HL-60 (cell line): ENCODE measurements around the gene MIS18A.

Experiments
- DNase-seq, 2 experiments: peaks; one replicate each; pipeline ENCODE4 v3.0.0-alpha.2; 2010 to 2020; ENCODE audit warnings: low read depth in 1 of 2, low spot score in 1 of 2
- H3K27ac ChIP-seq: fragments of 250-450 bp; sonication (Bioruptor Pico); replicated peaks from 2 replicates; pipeline ENCODE4 v1.5.1; 2020; ENCODE audit warnings: mild to moderate bottlenecking, moderate library complexity
- H3K27me3 ChIP-seq: fragments of 250-450 bp; sonication (Bioruptor Pico); 2 replicates; pipeline ENCODE4 v1.5.1; 2021; ENCODE audit warnings: mild to moderate bottlenecking, moderate library complexity; ENCODE audit not compliant: insufficient read depth, poor library complexity, severe bottlenecking
- H3K4me3 ChIP-seq: replicated peaks from 2 replicates; pipeline ENCODE4 v1.5.1; 2011; ENCODE audit warnings: mild to moderate bottlenecking, control low read depth, low read length; ENCODE audit not compliant: insufficient read depth
- GABPA ChIP-seq: IDR thresholded peaks from 2 replicates; pipeline ENCODE4 v1.6.1; 2012; ENCODE audit warnings: low read depth
- POLR2AphosphoS5 ChIP-seq: IDR thresholded peaks from 2 replicates; pipeline ENCODE4 v1.6.1; 2012; ENCODE audit warnings: low read depth
- SPI1 ChIP-seq: IDR thresholded peaks from 2 replicates; pipeline ENCODE4 v1.6.1; 2012; ENCODE audit warnings: low read depth, mild to moderate bottlenecking, borderline replicate concordance
- long read RNA-seq: library from polyadenylated mRNA; unstranded; transcript quantifications from one replicate; pipeline ENCODE4 v2.0.0, GENCODE V29; 2020
- TF ChIP-seq, protein P1 (sequence below): IDR thresholded peaks from one replicate; pipeline ENCODE4 v1.5.1; 2011; ENCODE audit warnings: low read length, control low read depth, inconsistent platforms; ENCODE audit not compliant: insufficient read depth
- TF ChIP-seq, protein P2 (sequence below): IDR thresholded peaks from 2 replicates; pipeline ENCODE4 v1.6.1; 2012; ENCODE audit warnings: low read depth; ENCODE audit not compliant: insufficient replicate concordance

MIS18A gene, protein sequence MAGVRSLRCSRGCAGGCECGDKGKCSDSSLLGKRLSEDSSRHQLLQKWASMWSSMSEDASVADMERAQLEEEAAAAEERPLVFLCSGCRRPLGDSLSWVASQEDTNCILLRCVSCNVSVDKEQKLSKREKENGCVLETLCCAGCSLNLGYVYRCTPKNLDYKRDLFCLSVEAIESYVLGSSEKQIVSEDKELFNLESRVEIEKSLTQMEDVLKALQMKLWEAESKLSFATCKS
- long read RNA-seq, transcript MIS18A-201 (5 exons, 1,575 nt) = major isoform, 135 of 156 reads
- long read RNA-seq, partial matches to known transcripts = 16 of 156 reads
- long read RNA-seq, other reads (novel, unspliced or antisense) = 5 of 156 reads

DNA sequence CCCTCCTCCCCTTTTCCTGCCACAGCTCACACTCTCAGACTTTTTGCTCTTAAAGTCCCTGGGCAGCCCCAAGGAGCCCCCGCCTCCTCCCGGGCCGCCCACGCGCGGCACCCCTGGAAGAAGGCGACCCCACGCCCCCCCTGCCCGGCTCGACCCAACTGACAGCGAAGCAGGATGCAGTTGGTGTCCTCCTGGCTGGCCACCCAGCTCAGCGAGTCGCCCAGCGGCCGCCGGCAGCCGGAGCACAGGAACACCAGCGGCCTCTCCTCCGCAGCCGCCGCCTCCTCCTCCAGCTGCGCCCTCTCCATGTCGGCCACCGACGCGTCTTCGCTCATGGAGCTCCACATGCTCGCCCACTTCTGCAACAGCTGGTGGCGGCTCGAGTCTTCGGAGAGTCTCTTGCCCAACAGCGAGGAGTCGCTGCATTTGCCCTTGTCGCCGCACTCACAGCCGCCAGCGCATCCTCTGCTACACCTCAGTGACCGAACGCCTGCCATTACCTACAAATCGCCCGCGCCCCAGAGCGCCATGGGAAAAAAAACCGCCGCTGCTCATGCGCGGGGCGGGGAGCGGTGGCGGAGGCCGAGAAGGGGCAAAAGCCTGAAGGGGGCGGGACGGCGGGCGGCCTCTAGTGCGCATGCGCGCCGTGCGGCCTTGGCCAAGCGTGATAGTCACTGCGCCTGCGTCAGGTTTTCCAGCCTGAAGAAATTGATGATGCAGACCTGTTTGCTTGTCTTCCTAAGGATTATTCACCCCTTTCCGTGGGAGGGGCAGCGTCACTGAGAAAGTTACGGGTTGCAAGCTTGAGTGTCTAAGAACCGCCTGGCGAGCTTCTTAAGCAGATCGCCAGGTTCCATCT, at the start of gene MIS18A:
TSS of gene MIS18A (minus strand) at position 532 of the 859 bp plus-strand sequence. CDS start at position 497, 35 bp downstream.
- DNase-seq = peak; percentile 86 to 94
- TF ChIP-seq, protein P1, sequence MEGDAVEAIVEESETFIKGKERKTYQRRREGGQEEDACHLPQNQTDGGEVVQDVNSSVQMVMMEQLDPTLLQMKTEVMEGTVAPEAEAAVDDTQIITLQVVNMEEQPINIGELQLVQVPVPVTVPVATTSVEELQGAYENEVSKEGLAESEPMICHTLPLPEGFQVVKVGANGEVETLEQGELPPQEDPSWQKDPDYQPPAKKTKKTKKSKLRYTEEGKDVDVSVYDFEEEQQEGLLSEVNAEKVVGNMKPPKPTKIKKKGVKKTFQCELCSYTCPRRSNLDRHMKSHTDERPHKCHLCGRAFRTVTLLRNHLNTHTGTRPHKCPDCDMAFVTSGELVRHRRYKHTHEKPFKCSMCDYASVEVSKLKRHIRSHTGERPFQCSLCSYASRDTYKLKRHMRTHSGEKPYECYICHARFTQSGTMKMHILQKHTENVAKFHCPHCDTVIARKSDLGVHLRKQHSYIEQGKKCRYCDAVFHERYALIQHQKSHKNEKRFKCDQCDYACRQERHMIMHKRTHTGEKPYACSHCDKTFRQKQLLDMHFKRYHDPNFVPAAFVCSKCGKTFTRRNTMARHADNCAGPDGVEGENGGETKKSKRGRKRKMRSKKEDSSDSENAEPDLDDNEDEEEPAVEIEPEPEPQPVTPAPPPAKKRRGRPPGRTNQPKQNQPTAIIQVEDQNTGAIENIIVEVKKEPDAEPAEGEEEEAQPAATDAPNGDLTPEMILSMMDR = no peak
- TF ChIP-seq POLR2AphosphoS5 (peak; percentile 63), SPI1 (no peak)
- Histone ChIP-seq H3K4me3 (peak within 1 kb of the TSS; percentile 99), H3K27ac (peak within 1 kb of the TSS; percentile 74), H3K27me3 (no peaks in the 10 kb centered on the region)

DNA sequence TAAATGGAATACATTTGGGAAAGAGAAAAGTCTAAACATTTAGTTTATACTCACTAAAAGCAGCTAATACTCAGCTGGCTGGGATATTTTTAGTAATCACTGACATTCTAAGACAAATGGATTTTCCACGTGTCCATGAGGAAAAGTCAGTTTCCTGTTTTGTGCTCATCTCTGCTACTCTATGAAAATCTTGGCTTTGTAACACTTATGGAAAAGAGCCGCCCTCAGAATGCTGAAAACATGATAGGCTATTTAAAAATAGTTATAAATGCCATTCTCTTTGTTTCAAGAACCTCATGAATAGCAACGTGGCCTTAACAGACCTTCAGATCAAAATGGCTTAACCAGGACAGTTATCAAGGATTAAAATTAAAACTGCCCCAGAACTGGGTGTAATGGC, 49.7 kb upstream of the MIS18A start:
- TF ChIP-seq POLR2AphosphoS5 (no peak), SPI1 (no peak), GABPA (no peak)
- TF ChIP-seq, protein P2, sequence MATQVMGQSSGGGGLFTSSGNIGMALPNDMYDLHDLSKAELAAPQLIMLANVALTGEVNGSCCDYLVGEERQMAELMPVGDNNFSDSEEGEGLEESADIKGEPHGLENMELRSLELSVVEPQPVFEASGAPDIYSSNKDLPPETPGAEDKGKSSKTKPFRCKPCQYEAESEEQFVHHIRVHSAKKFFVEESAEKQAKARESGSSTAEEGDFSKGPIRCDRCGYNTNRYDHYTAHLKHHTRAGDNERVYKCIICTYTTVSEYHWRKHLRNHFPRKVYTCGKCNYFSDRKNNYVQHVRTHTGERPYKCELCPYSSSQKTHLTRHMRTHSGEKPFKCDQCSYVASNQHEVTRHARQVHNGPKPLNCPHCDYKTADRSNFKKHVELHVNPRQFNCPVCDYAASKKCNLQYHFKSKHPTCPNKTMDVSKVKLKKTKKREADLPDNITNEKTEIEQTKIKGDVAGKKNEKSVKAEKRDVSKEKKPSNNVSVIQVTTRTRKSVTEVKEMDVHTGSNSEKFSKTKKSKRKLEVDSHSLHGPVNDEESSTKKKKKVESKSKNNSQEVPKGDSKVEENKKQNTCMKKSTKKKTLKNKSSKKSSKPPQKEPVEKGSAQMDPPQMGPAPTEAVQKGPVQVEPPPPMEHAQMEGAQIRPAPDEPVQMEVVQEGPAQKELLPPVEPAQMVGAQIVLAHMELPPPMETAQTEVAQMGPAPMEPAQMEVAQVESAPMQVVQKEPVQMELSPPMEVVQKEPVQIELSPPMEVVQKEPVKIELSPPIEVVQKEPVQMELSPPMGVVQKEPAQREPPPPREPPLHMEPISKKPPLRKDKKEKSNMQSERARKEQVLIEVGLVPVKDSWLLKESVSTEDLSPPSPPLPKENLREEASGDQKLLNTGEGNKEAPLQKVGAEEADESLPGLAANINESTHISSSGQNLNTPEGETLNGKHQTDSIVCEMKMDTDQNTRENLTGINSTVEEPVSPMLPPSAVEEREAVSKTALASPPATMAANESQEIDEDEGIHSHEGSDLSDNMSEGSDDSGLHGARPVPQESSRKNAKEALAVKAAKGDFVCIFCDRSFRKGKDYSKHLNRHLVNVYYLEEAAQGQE = no peak
- TF ChIP-seq, protein P1 = no peak
- Histone ChIP-seq H3K27ac (no peak overlapping the region), H3K27me3 (no peaks in the 10 kb centered on the region), H3K4me3 (no peak overlapping the region)
- DNase-seq = no peak

DNA sequence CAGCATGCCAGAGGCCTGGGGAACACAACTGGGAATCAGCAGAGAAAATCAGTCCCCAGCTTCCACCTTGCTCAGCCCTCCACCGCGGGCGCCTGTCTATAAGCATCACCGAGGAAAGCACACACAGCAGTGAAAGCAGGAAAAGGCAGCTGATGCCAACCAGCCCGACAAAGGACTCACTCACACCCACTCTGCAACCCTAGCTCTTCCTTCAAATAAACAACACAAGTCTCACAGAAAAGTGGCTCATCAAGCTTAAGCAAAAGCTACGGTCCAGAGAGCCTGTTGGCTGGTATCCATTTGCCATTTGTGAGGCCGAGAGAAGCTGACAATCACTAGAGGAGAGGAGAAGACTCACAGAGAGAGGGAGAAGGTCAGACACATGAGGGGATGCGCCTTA, 46.9 kb upstream of the MIS18A start:
- H3K27me3 ChIP-seq = no peaks in the 10 kb centered on the region
- no peak overlapping the region for H3K27ac ChIP-seq
- no peak overlapping the region for H3K4me3 ChIP-seq
- TF ChIP-seq POLR2AphosphoS5 = no peak
- TF ChIP-seq SPI1 = no peak
- TF ChIP-seq, protein P2 = no peak
- no peak for TF ChIP-seq GABPA
- TF ChIP-seq, protein P1 = no peak
- no peak for DNase-seq
